Colonic mucosa (tissue), 4 donors: ENCODE results near the gene DOLK. TPM values are rescaled to one million over a fixed set of nuclear protein-coding genes. Genes with fewer than 3 reads are reported as not detected.

Source experiments
- DNase-seq: peaks from one replicate; pipeline ENCODE4 v3.0.0-alpha.2; 2020
- H3K27ac ChIP-seq: fragments of 200-600 bp; one replicate; pipeline ENCODE4 v1.8.0; 2021
- H3K27me3 ChIP-seq: fragments of 200-600 bp; one replicate; pipeline ENCODE4 v1.8.0; 2021
- H3K36me3 ChIP-seq: fragments of 200-600 bp; one replicate; pipeline ENCODE4 v1.8.0; 2021
- H3K4me1 ChIP-seq: fragments of 200-600 bp; one replicate; pipeline ENCODE4 v1.8.0; 2021; ENCODE audit warnings: mild to moderate bottlenecking
- H3K4me3 ChIP-seq: fragments of 200-600 bp; one replicate; pipeline ENCODE4 v1.8.0; 2021
- H3K9ac ChIP-seq, 2 donors: one replicate each; pipeline ENCODE4 v1.7.0; 2013; ENCODE audit warnings: control low read depth in 2 of 2, low read depth in 2 of 2, low read length in 2 of 2
- H3K9me3 ChIP-seq: fragments of 200-600 bp; one replicate; pipeline ENCODE4 v1.8.0; 2021
- CTCF ChIP-seq: fragments of 200-600 bp; IDR thresholded peaks from one replicate; pipeline ENCODE4 v1.8.0; 2022; ENCODE audit warnings: antibody characterized with exemption, mild to moderate bottlenecking
- intact Hi-C: fragments of 100-400 bp; cut with DNase I; formaldehyde crosslinking; loops from one replicate; pipeline ENCODE4 v1.14.1; 2022
- total RNA-seq, 2 donors: library from RNA; stranded (reverse); fragmentation: NEBNext Ultra II Directional in 1 of 2; extraction: Animal tissue kit (Norgen Biotek cat#: 25700) in 1 of 2; gene quantifications; one replicate each; pipeline ENCODE4 v1.2.1, GENCODE V29; 2021
- donor health status: healthy.
- donor health status: DM: no; HTN: no; CAD: no.
- donor health status: DM: no; HTN: no; CAD: no.

Gene DOLK
- total RNA-seq, 2 donors from 2014 or later: 7.9 to 15.8 TPM

GRCh38 chr9:128913995-128914772 is 33.2 kb downstream of the DOLK start:
- TF ChIP-seq CTCF: no peak
- Histone ChIP-seq H3K27me3 (no peaks in the 10 kb centered on the region), H3K36me3 (peaks cover 7% of the 10 kb centered on the region), H3K9ac (no peak overlapping the region), H3K9me3 (no peaks in the 10 kb centered on the region), H3K27ac (peak overlapping the region; percentile 4), H3K4me3 (no peak overlapping the region), H3K4me1 (peaks cover 7% of the 10 kb centered on the region)
- no peak for DNase-seq
- intact Hi-C loops: no loop called here

GRCh38 chr9:128913048-128913900 is 34.1 kb downstream of the DOLK start:
- Histone ChIP-seq H3K27ac (peak overlapping the region; percentile 4), H3K4me3 (no peak overlapping the region)
- intact Hi-C loops: no loop called here

GRCh38 chr9:128912270-128912853 is 35.0 kb downstream of the DOLK start:
- Histone ChIP-seq H3K9me3 (no peaks in the 10 kb centered on the region), H3K27ac (peak overlapping the region; percentile 41), H3K4me1 (peaks cover 7% of the 10 kb centered on the region), H3K4me3 (no peak overlapping the region), H3K36me3 (peaks cover 19% of the 10 kb centered on the region), H3K27me3 (no peaks in the 10 kb centered on the region), H3K9ac (no peak overlapping the region)
- no peak for DNase-seq
- no peak for TF ChIP-seq CTCF
- intact Hi-C loops: no loop called here

More at GRCh38 chr9:128913048-128913900, 34.1 kb downstream of the DOLK start:
- H3K4me1 ChIP-seq: peaks cover 7% of the 10 kb centered on the region
- peak overlapping the region in 1 of 2 donors; percentile 19 for H3K9ac ChIP-seq
- TF ChIP-seq CTCF: no peak
- no peaks in the 10 kb centered on the region for H3K9me3 ChIP-seq
- peaks cover 15% of the 10 kb centered on the region for H3K36me3 ChIP-seq
- H3K27me3 ChIP-seq: no peaks in the 10 kb centered on the region
- DNase-seq: no peak

- no peaks in the 10 kb centered on the region for H3K9me3 ChIP-seq
- H3K27me3 ChIP-seq: no peaks in the 10 kb centered on the region
- peaks cover 19% of the 10 kb centered on the region for H3K36me3 ChIP-seq
- H3K27ac ChIP-seq: peak overlapping the region; percentile 41
- no peak for TF ChIP-seq CTCF
- no peak overlapping the region for H3K9ac ChIP-seq
- peaks cover 2% of the 10 kb centered on the region for H3K4me1 ChIP-seq
- no peak overlapping the region for H3K4me3 ChIP-seq
- intact Hi-C loops: no loop called here
- DNase-seq: no peak
Measured at GRCh38 chr9:128911529-128912035, 35.8 kb downstream of the DOLK start.

GRCh38 chr9:128910906-128911305 is 36.5 kb downstream of the DOLK start:
- Histone ChIP-seq H3K27me3 (no peaks in the 10 kb centered on the region), H3K36me3 (peaks cover 19% of the 10 kb centered on the region), H3K27ac (no peak overlapping the region), H3K4me3 (no peak overlapping the region), H3K9me3 (no peaks in the 10 kb centered on the region), H3K4me1 (no peaks in the 10 kb centered on the region), H3K9ac (no peak overlapping the region)
- intact Hi-C loops: no loop called here
- no peak for TF ChIP-seq CTCF
- no peak for DNase-seq
